GM19238 (cell line): ENCODE results near the gene BMAL1.
A peak's percentile ranks its signal among the peaks of the same experiment; 100 is the strongest.

Source experiments
- DNase-seq: peaks from one replicate; pipeline ENCODE4 v3.0.0; 2011; ENCODE audit warnings: low spot score; ENCODE audit not compliant: insufficient read length

BMAL1 gene

GRCh38 chr11:13260963-13261588, 16.5 kb upstream of the BMAL1 start:
- no peak for DNase-seq

GRCh38 chr11:13261591-13262061, 16.0 kb upstream of the BMAL1 start:
- no peak for DNase-seq

GRCh38 chr11:13262096-13262495, 15.5 kb upstream of the BMAL1 start:
- no peak for DNase-seq

GRCh38 chr11:13268791-13269190, 8.8 kb upstream of the BMAL1 start:
- DNase-seq, result no peak

GRCh38 chr11:13269775-13270174, 7.8 kb upstream of the BMAL1 start:
- no peak for DNase-seq

- no peak for DNase-seq
Measured at GRCh38 chr11:13271060-13271693, 6.4 kb upstream of the BMAL1 start.

- no peak for DNase-seq
Measured at GRCh38 chr11:13276454-13276831, 1.1 kb upstream of the BMAL1 start.

- peak; percentile 99 for DNase-seq
Measured at GRCh38 chr11:13276832-13277767, 490 bp upstream of the BMAL1 start.

GRCh38 chr11:13278609-13279486, 1.3 kb downstream of the BMAL1 start:
- DNase-seq, result no peak

- DNase-seq, result no peak
Measured at GRCh38 chr11:13279487-13279834, 1.9 kb downstream of the BMAL1 start.

GRCh38 chr11:13280092-13280722, 2.6 kb downstream of the BMAL1 start:
- no peak for DNase-seq

GRCh38 chr11:13280777-13281176, 3.2 kb downstream of the BMAL1 start:
- no peak for DNase-seq

GRCh38 chr11:13283636-13284035, 6.0 kb downstream of the BMAL1 start:
- DNase-seq, result no peak

GRCh38 chr11:13284776-13285588, 7.4 kb downstream of the BMAL1 start:
- DNase-seq, result no peak

GRCh38 chr11:13286279-13286821, 8.8 kb downstream of the BMAL1 start:
- no peak for DNase-seq

GRCh38 chr11:13287036-13287435, 9.4 kb downstream of the BMAL1 start:
- no peak for DNase-seq

GRCh38 chr11:13287681-13288080, 10.1 kb downstream of the BMAL1 start:
- no peak for DNase-seq

- DNase-seq, result no peak
Measured at GRCh38 chr11:13288375-13289029, 10.9 kb downstream of the BMAL1 start.

GRCh38 chr11:13289081-13289480, 11.5 kb downstream of the BMAL1 start:
- DNase-seq, result no peak
